ENCODE data around the gene MTRR.

Gene MTRR

GRCh38 chr5:7875151-7875550 lies 6.2 kb downstream of the MTRR start:
- no CpG with 5 or more reads among the region's 4 CpGs for WGBS (ENCODE audit: extremely low coverage, insufficient coverage, insufficient read length)
- no peak for DNase-seq
- Histone ChIP-seq H2BK5ac (ENCODE audit: low read depth, low read length, poor library complexity) (no peak overlapping the region), H2BK12ac (ENCODE audit: low read length) (no peak overlapping the region), H3K27me3 (ENCODE audit: insufficient read depth, low read length) (no peaks in the 10 kb centered on the region), H3K18ac (ENCODE audit: low read length) (no peak overlapping the region), H3K9ac (ENCODE audit: low read length) (no peak overlapping the region), H3K4me3 (ENCODE audit: low read depth, low read length) (no peak overlapping the region), H3K23ac (ENCODE audit: low read length) (no peak overlapping the region), H2BK120ac (ENCODE audit: insufficient read depth, low read length, poor library complexity) (no peak overlapping the region), H3K27ac (ENCODE audit: low read depth, low read length) (no peak overlapping the region), H3K4me2 (ENCODE audit: low read length) (no peak overlapping the region), H4K91ac (ENCODE audit: low read depth, low read length) (no peak overlapping the region), H3K4me1 (ENCODE audit: control insufficient read depth in 1 of 2, insufficient read depth in 2 of 2, low read length in 2 of 2) (no peaks in the 10 kb centered on the region), H3K36me3 (ENCODE audit: control insufficient read depth in 1 of 2, insufficient read depth in 2 of 2, low read length in 2 of 2) (peaks cover 10 to 23% of the 10 kb centered on the region in 2 experiments), H2AFZ (ENCODE audit: insufficient read depth, low read length, poor library complexity) (no peak overlapping the region), H4K12ac (ENCODE audit: low read depth, low read length) (no peak overlapping the region), H3K79me2 (ENCODE audit: control insufficient read depth, insufficient read depth, low read length, poor library complexity) (peaks cover 2% of the 10 kb centered on the region), H3K79me1 (ENCODE audit: low read length) (no peaks in the 10 kb centered on the region), H4K8ac (ENCODE audit: low read depth, low read length) (no peak overlapping the region), H3K9me3 (ENCODE audit: insufficient read depth, low read depth, low read length) (no peaks in the 10 kb centered on the region), H3K14ac (ENCODE audit: low read length) (no peak overlapping the region), H2AK5ac (ENCODE audit: low read length) (no peak overlapping the region), H3K4ac (ENCODE audit: low read depth, low read length) (no peak overlapping the region)

DNA sequence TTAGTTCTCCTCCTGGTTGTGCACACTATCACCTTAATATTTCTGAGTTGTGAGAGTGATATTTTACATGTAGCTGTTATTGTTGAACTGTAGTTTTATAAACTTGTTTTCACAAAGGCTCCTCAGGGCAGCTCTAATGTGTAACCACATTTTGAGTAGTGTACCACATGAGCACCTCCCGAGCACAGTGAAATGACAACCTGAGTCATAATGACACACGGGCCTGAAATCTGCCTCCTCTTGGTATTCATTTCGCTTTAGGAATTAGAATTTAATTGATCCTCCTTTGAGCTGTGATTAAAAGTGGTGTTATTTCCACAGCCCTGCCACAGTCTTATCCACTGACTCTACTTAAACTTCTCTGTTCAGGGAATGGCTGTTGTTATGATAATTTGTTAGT lies 7.9 kb downstream of the MTRR start:
- no peak overlapping the region for H3K4ac ChIP-seq (ENCODE audit: low read depth, low read length)
- DNase-seq: no peak
- peaks cover 2% of the 10 kb centered on the region for H3K79me2 ChIP-seq (ENCODE audit: control insufficient read depth, insufficient read depth, low read length, poor library complexity)
- no CpG with 5 or more reads among the region's 3 CpGs for WGBS (ENCODE audit: extremely low coverage, insufficient coverage, insufficient read length)
- H4K8ac ChIP-seq (ENCODE audit: low read depth, low read length): no peak overlapping the region
- H3K4me1 ChIP-seq (ENCODE audit: control insufficient read depth in 1 of 2, insufficient read depth in 2 of 2, low read length in 2 of 2): no peaks in the 10 kb centered on the region
- H3K36me3 ChIP-seq (ENCODE audit: control insufficient read depth in 1 of 2, insufficient read depth in 2 of 2, low read length in 2 of 2): peaks cover 15 to 32% of the 10 kb centered on the region in 2 experiments
- no peaks in the 10 kb centered on the region for H3K79me1 ChIP-seq (ENCODE audit: low read length)
- H3K23ac ChIP-seq (ENCODE audit: low read length): no peak overlapping the region
- no peak overlapping the region for H2AK5ac ChIP-seq (ENCODE audit: low read length)
- H3K9ac ChIP-seq (ENCODE audit: low read length): no peak overlapping the region
- no peak overlapping the region for H2AFZ ChIP-seq (ENCODE audit: insufficient read depth, low read length, poor library complexity)
- H3K9me3 ChIP-seq (ENCODE audit: insufficient read depth, low read depth, low read length): no peaks in the 10 kb centered on the region
- no peak overlapping the region for H2BK12ac ChIP-seq (ENCODE audit: low read length)
- no peak overlapping the region for H3K4me2 ChIP-seq (ENCODE audit: low read length)
- no peaks in the 10 kb centered on the region for H3K27me3 ChIP-seq (ENCODE audit: insufficient read depth, low read length)
- H3K14ac ChIP-seq (ENCODE audit: low read length): no peak overlapping the region
- H3K4me3 ChIP-seq (ENCODE audit: low read depth, low read length): no peak overlapping the region
- no peak overlapping the region for H4K91ac ChIP-seq (ENCODE audit: low read depth, low read length)
- no peak overlapping the region for H3K27ac ChIP-seq (ENCODE audit: low read depth, low read length)
- H2BK120ac ChIP-seq (ENCODE audit: insufficient read depth, low read length, poor library complexity): no peak overlapping the region
- H4K12ac ChIP-seq (ENCODE audit: low read depth, low read length): no peak overlapping the region
- no peak overlapping the region for H2BK5ac ChIP-seq (ENCODE audit: low read depth, low read length, poor library complexity)
- no peak overlapping the region for H3K18ac ChIP-seq (ENCODE audit: low read length)

- Histone ChIP-seq H4K91ac (ENCODE audit: low read depth, low read length) (no peak overlapping the region), H3K4me1 (ENCODE audit: control insufficient read depth in 1 of 2, insufficient read depth in 2 of 2, low read length in 2 of 2) (no peaks in the 10 kb centered on the region), H3K79me2 (ENCODE audit: control insufficient read depth, insufficient read depth, low read length, poor library complexity) (peaks cover 1% of the 10 kb centered on the region), H2AK5ac (ENCODE audit: low read length) (no peak overlapping the region), H3K9ac (ENCODE audit: low read length) (no peak overlapping the region), H4K8ac (ENCODE audit: low read depth, low read length) (no peak overlapping the region), H3K14ac (ENCODE audit: low read length) (no peak overlapping the region), H4K12ac (ENCODE audit: low read depth, low read length) (no peak overlapping the region), H3K79me1 (ENCODE audit: low read length) (no peaks in the 10 kb centered on the region), H3K36me3 (ENCODE audit: control insufficient read depth in 1 of 2, insufficient read depth in 2 of 2, low read length in 2 of 2) (peaks cover 16 to 37% of the 10 kb centered on the region in 2 experiments), H3K27me3 (ENCODE audit: insufficient read depth, low read length) (no peaks in the 10 kb centered on the region), H3K27ac (ENCODE audit: low read depth, low read length) (no peak overlapping the region), H3K18ac (ENCODE audit: low read length) (no peak overlapping the region), H2BK12ac (ENCODE audit: low read length) (no peak overlapping the region), H2BK5ac (ENCODE audit: low read depth, low read length, poor library complexity) (no peak overlapping the region), H3K23ac (ENCODE audit: low read length) (no peak overlapping the region), H3K9me3 (ENCODE audit: insufficient read depth, low read depth, low read length) (no peaks in the 10 kb centered on the region), H2BK120ac (ENCODE audit: insufficient read depth, low read length, poor library complexity) (no peak overlapping the region), H2AFZ (ENCODE audit: insufficient read depth, low read length, poor library complexity) (no peak overlapping the region), H3K4me3 (ENCODE audit: low read depth, low read length) (no peak overlapping the region), H3K4me2 (ENCODE audit: low read length) (no peak overlapping the region), H3K4ac (ENCODE audit: low read depth, low read length) (no peak overlapping the region)
- DNase-seq: no peak
- WGBS (ENCODE audit: extremely low coverage, insufficient coverage, insufficient read length): no CpG with 5 or more reads among the region's 9 CpGs
Observed at GRCh38 chr5:7877851-7878250, 8.9 kb downstream of the MTRR start.

DNA sequence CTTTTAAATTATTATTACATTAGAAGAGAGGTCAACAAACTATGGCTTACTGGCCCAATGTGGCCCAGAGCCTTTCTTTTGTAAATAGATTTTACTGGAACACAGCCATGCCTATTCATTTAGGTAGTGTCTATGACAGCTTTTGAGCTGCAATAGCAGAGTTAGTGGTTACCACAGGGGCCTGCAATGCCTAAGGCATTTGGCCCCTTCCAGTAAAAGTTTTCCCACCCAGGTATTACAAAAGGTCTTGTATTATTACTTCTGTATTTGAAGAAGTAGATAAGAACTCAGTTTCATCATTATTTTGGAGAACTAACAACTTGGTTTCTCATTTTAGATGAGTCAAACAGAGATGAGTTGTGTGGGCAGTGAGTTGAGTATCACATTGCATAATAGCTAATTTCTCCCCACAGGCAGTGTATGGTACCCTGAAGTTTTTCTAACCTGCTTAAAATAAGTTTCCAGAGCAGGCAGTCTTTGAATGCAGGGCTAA lies 9.5 kb downstream of the MTRR start:
- H3K23ac ChIP-seq (ENCODE audit: low read length): no peak overlapping the region
- H3K18ac ChIP-seq (ENCODE audit: low read length): no peak overlapping the region
- H3K9ac ChIP-seq (ENCODE audit: low read length): no peak overlapping the region
- H3K4me2 ChIP-seq (ENCODE audit: low read length): no peak overlapping the region
- H2AFZ ChIP-seq (ENCODE audit: insufficient read depth, low read length, poor library complexity): no peak overlapping the region
- H3K79me1 ChIP-seq (ENCODE audit: low read length): no peaks in the 10 kb centered on the region
- H3K27ac ChIP-seq (ENCODE audit: low read depth, low read length): no peak overlapping the region
- no peaks in the 10 kb centered on the region for H3K79me2 ChIP-seq (ENCODE audit: control insufficient read depth, insufficient read depth, low read length, poor library complexity)
- H2BK12ac ChIP-seq (ENCODE audit: low read length): no peak overlapping the region
- no peaks in the 10 kb centered on the region for H3K9me3 ChIP-seq (ENCODE audit: insufficient read depth, low read depth, low read length)
- DNase-seq: no peak
- no peaks in the 10 kb centered on the region for H3K4me1 ChIP-seq (ENCODE audit: control insufficient read depth in 1 of 2, insufficient read depth in 2 of 2, low read length in 2 of 2)
- no peak overlapping the region for H3K4ac ChIP-seq (ENCODE audit: low read depth, low read length)
- H4K91ac ChIP-seq (ENCODE audit: low read depth, low read length): no peak overlapping the region
- no peak overlapping the region for H2BK5ac ChIP-seq (ENCODE audit: low read depth, low read length, poor library complexity)
- no peak overlapping the region for H3K4me3 ChIP-seq (ENCODE audit: low read depth, low read length)
- H2AK5ac ChIP-seq (ENCODE audit: low read length): no peak overlapping the region
- H4K8ac ChIP-seq (ENCODE audit: low read depth, low read length): no peak overlapping the region
- H2BK120ac ChIP-seq (ENCODE audit: insufficient read depth, low read length, poor library complexity): no peak overlapping the region
- H3K27me3 ChIP-seq (ENCODE audit: insufficient read depth, low read length): no peaks in the 10 kb centered on the region
- H4K12ac ChIP-seq (ENCODE audit: low read depth, low read length): no peak overlapping the region
- H3K36me3 ChIP-seq (ENCODE audit: control insufficient read depth in 1 of 2, insufficient read depth in 2 of 2, low read length in 2 of 2): peaks cover 16 to 41% of the 10 kb centered on the region in 2 experiments
- H3K14ac ChIP-seq (ENCODE audit: low read length): no peak overlapping the region
